IMR-90 (cell line): Measurements from ENCODE around the gene GMPPA. TPM values are rescaled to one million over a fixed set of nuclear protein-coding genes. Genes with fewer than 3 reads are reported as not detected.

Source experiments
- ATAC-seq: fragments of 200-7000 bp; cut with Tn5 transposase; 2 replicates; pipeline ENCODE4 v1.9.1; 2020; ENCODE audit warnings: low read depth, mild to moderate bottlenecking, moderate library complexity
- BruUV-seq: library from RNA; stranded (reverse); fragments of 400-500 nt; replicated peaks from 2 replicates; lab custom pipeline; 2021; lab: Mats Ljungman, UMichigan
- CTCF ChIA-PET: fragments of 300-600 bp; formaldehyde crosslinking; extraction: SDS; loops from one replicate; lab custom pipeline; 2021; ENCODE audit warnings: antibody characterized with exemption; lab: Yijun Ruan, JAX
- POLR2A ChIA-PET: fragments of 300-600 bp; sonication (Branson Sonifier 250); formaldehyde crosslinking; loops from one replicate; lab custom pipeline; 2022; ENCODE audit warnings: antibody characterized with exemption; ENCODE audit not compliant: unreplicated experiment; lab: Charles Lee
- DNase-seq: peaks from one replicate; pipeline ENCODE4 v3.0.0; 2013
- H2AFZ ChIP-seq: replicated peaks from 2 replicates; pipeline ENCODE3; 2013; ENCODE audit warnings: low read length, mild to moderate bottlenecking; ENCODE audit not compliant: poor library complexity
- H2AK5ac ChIP-seq: 2 replicates; pipeline ENCODE4 v1.6.1; 2013; ENCODE audit warnings: low read depth, low read length, inconsistent platforms
- H2AK9ac ChIP-seq: replicated peaks from 2 replicates; pipeline ENCODE3; 2013; ENCODE audit warnings: mild to moderate bottlenecking, low read depth, low read length, moderate library complexity; ENCODE audit not compliant: poor library complexity
- H2BK120ac ChIP-seq: 2 replicates; pipeline ENCODE4 v1.6.1; 2013; ENCODE audit warnings: low read depth, low read length, inconsistent platforms
- H2BK15ac ChIP-seq: 3 replicates; pipeline ENCODE4 v1.6.1; 2013; ENCODE audit warnings: low read depth, low read length, inconsistent platforms
- H2BK20ac ChIP-seq: 2 replicates; pipeline ENCODE4 v1.6.1; 2013; ENCODE audit warnings: low read depth, mild to moderate bottlenecking, inconsistent platforms, low read length, moderate library complexity
- H2BK5ac ChIP-seq: 2 replicates; pipeline ENCODE4 v1.6.1; 2013; ENCODE audit warnings: mild to moderate bottlenecking, low read depth, low read length, inconsistent platforms; ENCODE audit not compliant: poor library complexity, severe bottlenecking
- H3K14ac ChIP-seq: replicated peaks from 2 replicates; pipeline ENCODE4 v1.6.1; 2013; ENCODE audit warnings: low read depth, low read length, inconsistent platforms
- H3K18ac ChIP-seq: 2 replicates; pipeline ENCODE4 v1.6.1; 2013; ENCODE audit warnings: low read depth, low read length, control low read depth
- H3K23ac ChIP-seq: 2 replicates; pipeline ENCODE4 v1.6.1; 2013; ENCODE audit warnings: low read depth, low read length, inconsistent platforms
- H3K27ac ChIP-seq: 2 replicates; pipeline ENCODE4 v1.5.1; 2013; ENCODE audit warnings: mild to moderate bottlenecking, control low read depth, low read length; ENCODE audit not compliant: insufficient read depth
- H3K27me3 ChIP-seq: 2 replicates; pipeline ENCODE4 v1.6.1; 2013; ENCODE audit warnings: low read length; ENCODE audit not compliant: control insufficient read depth, insufficient read depth
- H3K36me3 ChIP-seq: 2 replicates; pipeline ENCODE4 v1.6.1; 2013; ENCODE audit warnings: low read length, mixed read lengths; ENCODE audit not compliant: control insufficient read depth, insufficient read depth
- H3K4ac ChIP-seq: 2 replicates; pipeline ENCODE4 v1.6.1; 2013; ENCODE audit warnings: low read depth, low read length, inconsistent platforms
- H3K4me1 ChIP-seq: 2 replicates; pipeline ENCODE4 v1.6.1; 2013; ENCODE audit warnings: low read length, mixed read lengths; ENCODE audit not compliant: control insufficient read depth, insufficient read depth
- H3K4me2 ChIP-seq: 2 replicates; pipeline ENCODE4 v1.6.1; 2013; ENCODE audit warnings: low read depth, mild to moderate bottlenecking, control low read depth, low read length, moderate library complexity
- H3K4me3 ChIP-seq: 2 replicates; pipeline ENCODE4 v1.5.1; 2013; ENCODE audit warnings: low read depth, mild to moderate bottlenecking, control low read depth, low read length, moderate library complexity; ENCODE audit not compliant: insufficient read depth
- H3K56ac ChIP-seq: 2 replicates; pipeline ENCODE4 v1.6.1; 2013; ENCODE audit warnings: low read length, inconsistent platforms; ENCODE audit not compliant: insufficient read depth; ENCODE audit errors: extremely low read depth
- H3K79me1 ChIP-seq, 2 experiments: 2 replicates each; pipeline ENCODE4 v1.6.1; 2013; ENCODE audit warnings: low read length in 2 of 2, inconsistent platforms in 1 of 2, low read depth in 1 of 2
- H3K9ac ChIP-seq: 2 replicates; pipeline ENCODE4 v1.6.1; 2013; ENCODE audit warnings: low read depth, low read length, control low read depth
- H3K9me1 ChIP-seq: 2 replicates; pipeline ENCODE4 v1.6.1; 2013; ENCODE audit warnings: low read length, inconsistent platforms; ENCODE audit not compliant: insufficient read depth
- H3K9me3 ChIP-seq: 2 replicates; pipeline ENCODE4 v1.6.1; 2013; ENCODE audit warnings: low read length; ENCODE audit not compliant: control insufficient read depth, insufficient read depth
- H4K20me1 ChIP-seq: 2 replicates; pipeline ENCODE4 v1.6.1; 2013; ENCODE audit warnings: low read length, inconsistent platforms; ENCODE audit not compliant: insufficient read depth
- H4K5ac ChIP-seq: 2 replicates; pipeline ENCODE4 v1.6.1; 2013; ENCODE audit warnings: mild to moderate bottlenecking, low read depth, low read length, control low read depth
- H4K8ac ChIP-seq, 2 experiments: 2 replicates each; pipeline ENCODE4 v1.6.1; 2013; ENCODE audit warnings: low read depth in 2 of 2, low read length in 2 of 2, control low read depth in 1 of 2, inconsistent platforms in 1 of 2
- H4K91ac ChIP-seq: 2 replicates; pipeline ENCODE4 v1.6.1; 2013; ENCODE audit warnings: low read depth, low read length, inconsistent platforms; ENCODE audit not compliant: insufficient read depth
- BHLHE40 ChIP-seq: fragments of 150-350 bp; IDR thresholded peaks from 2 replicates; pipeline ENCODE4 v1.6.1; 2016; ENCODE audit warnings: mild to moderate bottlenecking, low read depth, low read length
- CHD1 ChIP-seq: IDR thresholded peaks from 2 replicates; pipeline ENCODE4 v1.6.1; 2012; ENCODE audit warnings: low read depth, low read length, improper control_type of control experiment
- CTCF ChIP-seq: conservative IDR thresholded peaks from 2 replicates; pipeline ENCODE4 v1.5.1; 2012; ENCODE audit warnings: mild to moderate bottlenecking, low read depth, low read length, improper control_type of control experiment
- FOS ChIP-seq: fragments of 150-350 bp; IDR thresholded peaks from 2 replicates; pipeline ENCODE4 v1.6.1; 2016; ENCODE audit warnings: low read depth, low read length
- MAZ ChIP-seq: IDR thresholded peaks from 2 replicates; pipeline ENCODE4 v1.6.1; 2012; ENCODE audit warnings: low read depth, mild to moderate bottlenecking, low read length, improper control_type of control experiment, moderate library complexity, borderline replicate concordance
- MXI1 ChIP-seq: IDR thresholded peaks from 2 replicates; pipeline ENCODE4 v1.6.1; 2012; ENCODE audit warnings: low read depth, mild to moderate bottlenecking, low read length, moderate library complexity, borderline replicate concordance
- NFE2L2 ChIP-seq: fragments of 150-350 bp; IDR thresholded peaks from 2 replicates; pipeline ENCODE4 v1.6.1; 2016; ENCODE audit warnings: low read depth, mild to moderate bottlenecking, low read length
- POLR2A ChIP-seq: IDR thresholded peaks from 2 replicates; pipeline ENCODE4 v1.6.1; 2012; ENCODE audit warnings: mild to moderate bottlenecking, low read depth, low read length
- RAD21 ChIP-seq: IDR thresholded peaks from 2 replicates; pipeline ENCODE4 v1.6.1; 2012; ENCODE audit warnings: low read length, improper control_type of control experiment
- RCOR1 ChIP-seq: IDR thresholded peaks from 2 replicates; pipeline ENCODE4 v1.6.1; 2012; ENCODE audit warnings: mild to moderate bottlenecking, low read length, improper control_type of control experiment; ENCODE audit not compliant: insufficient replicate concordance
- SMC3 ChIP-seq: fragments of 150-350 bp; IDR thresholded peaks from 2 replicates; pipeline ENCODE4 v1.6.1; 2016; ENCODE audit warnings: low read depth, mild to moderate bottlenecking, antibody characterized with exemption, low read length, moderate library complexity
- WGBS, 2 experiments: methylation state at CpG; one replicate each; pipeline versions ENCODE4 v1.1.5 to v1.1.7; 2013; ENCODE audit warnings: missing lambda C conversion rate in 2 of 2; ENCODE audit not compliant: insufficient read length in 1 of 2; ENCODE audit errors: extremely low coverage in 2 of 2; 5-methylcytosine and 5-hydroxymethylcytosine counted together
- dilution Hi-C: fragments of 300-500 bp; cut with HindIII; formaldehyde crosslinking; loops from one replicate; pipeline ENCODE4 v1.14.3; 2018; ENCODE audit warnings: low sequenced_read_pairs; ENCODE audit not compliant: unreplicated experiment
- in situ Hi-C: fragments of 300-500 bp; cut with MboI; formaldehyde crosslinking; loops from 3 replicates; pipeline ENCODE4 v1.14.3; 2019; ENCODE audit warnings: low sequenced_read_pairs, inconsistent platforms, mixed read lengths
- intact Hi-C: fragments of 100-400 bp; cut with micrococcal nuclease; formaldehyde crosslinking; loops from 2 replicates; pipeline ENCODE4 v1.10.0; 2022
- polyA plus RNA-seq, 3 experiments: library from polyadenylated mRNA; depleted of rRNA; stranded (reverse); fragments of >200 nt; gene quantifications; 2 replicates each; pipeline ENCODE4 v1.2.3, GENCODE V29; 2012; ENCODE audit warnings: low replicate concordance in 1 of 3
- total RNA-seq: library from RNA; depleted of rRNA; stranded (reverse); fragments of >200 nt; gene quantifications from 2 replicates; pipeline ENCODE4 v1.2.3, GENCODE V29; 2012
- TF ChIP-seq, protein P1 (sequence below): fragments of 150-350 bp; IDR thresholded peaks from 2 replicates; pipeline ENCODE4 v1.6.1; 2017; ENCODE audit warnings: mild to moderate bottlenecking, antibody characterized with exemption, low read length, low read depth
- TF ChIP-seq, protein P2 (sequence below): fragments of 150-350 bp; IDR thresholded peaks from 2 replicates; pipeline ENCODE4 v1.6.1; 2016; ENCODE audit warnings: low read depth, mild to moderate bottlenecking, low read length, moderate library complexity, borderline replicate concordance

The GMPPA gene
- total and polyA plus RNA-seq, 2 of the 4 experiments (the other 2 are of a cell fraction): 103 to 134 TPM

DNA sequence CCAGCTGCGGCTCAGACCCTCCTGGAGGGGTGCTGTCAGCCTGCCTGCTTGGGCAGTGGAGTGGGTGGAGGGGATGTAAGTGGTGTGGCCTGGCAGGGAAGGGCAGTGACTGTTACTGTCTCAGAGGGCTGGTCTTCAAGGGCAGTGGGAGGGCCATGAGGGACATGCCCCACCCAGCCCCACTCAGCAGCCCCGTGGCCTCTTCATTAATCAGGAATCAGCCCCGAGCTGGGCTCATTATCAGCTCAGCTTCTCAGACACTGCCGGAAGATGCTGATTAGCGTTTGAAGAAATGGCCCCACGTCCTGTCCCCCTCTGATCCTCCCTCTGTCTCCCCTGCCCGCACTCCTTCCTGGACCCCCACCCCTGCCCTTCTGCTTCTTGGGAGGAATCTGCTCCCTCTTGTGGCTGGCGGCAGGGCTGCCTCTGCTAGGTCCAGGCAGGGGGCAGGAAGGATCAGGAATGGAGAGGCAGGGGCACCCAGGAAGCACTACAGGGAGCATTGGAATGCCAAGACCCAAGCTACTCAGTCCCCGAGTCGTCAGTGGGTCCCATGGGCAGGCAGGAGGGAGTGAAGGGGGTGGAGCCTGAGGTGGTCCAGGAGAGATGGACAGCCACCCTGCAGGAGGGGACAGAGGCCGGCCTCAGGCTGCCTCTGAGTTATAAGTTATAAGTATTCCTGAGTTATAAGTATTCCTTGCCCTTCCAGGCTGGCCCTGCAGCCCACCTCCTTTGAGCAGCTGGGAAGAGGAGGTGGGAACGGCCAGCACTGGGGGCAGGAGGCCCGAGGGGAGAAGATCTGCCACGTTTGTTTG lies 22.6 kb downstream of the GMPPA start:
- Histone ChIP-seq H3K14ac (peak overlapping the region; percentile 59; the same call in 1 of the 2 replicates), H4K20me1 (no peaks in the 10 kb centered on the region; the same call in 1 of the 2 replicates), H2AK9ac (peak overlapping the region; percentile 87), H3K36me3 (no peaks in the 10 kb centered on the region), H4K5ac (no peak overlapping the region; the same call in 1 of the 2 replicates), H4K8ac (peak overlapping the region; percentile 22 to 55; a peak in 3 of 4 replicates), H3K9me1 (no peaks in the 10 kb centered on the region), H3K23ac (no peak overlapping the region), H3K9ac (peak overlapping the region; percentile 36; the same call in 1 of the 2 replicates), H2BK5ac (peak overlapping the region; percentile 43), H3K79me1 (no peaks in the 10 kb centered on the region), H3K56ac (no peak overlapping the region), H2BK20ac (0 out of 2 replicates have a peak overlapping the region, but pooled peaks have one; percentile 14), H3K18ac (no peak overlapping the region), H3K9me3 (no peaks in the 10 kb centered on the region), H3K27ac (peak overlapping the region; percentile 26), H2AK5ac (0 out of 2 replicates have a peak overlapping the region, but pooled peaks have one; percentile 2), H3K4me1 (peaks cover 16% of the 10 kb centered on the region), H3K4me3 (no peak overlapping the region), H3K27me3 (peaks cover 33% of the 10 kb centered on the region), H2BK15ac (peak overlapping the region; percentile 15; the same call in 2 of the 3 replicates), H4K91ac (peak overlapping the region; percentile 57; the same call in 1 of the 2 replicates), H2BK120ac (peak overlapping the region; percentile 71), H2AFZ (peak overlapping the region; percentile 88), H3K4ac (peak overlapping the region; percentile 76), H3K4me2 (no peak overlapping the region)
- peak; percentile 37 for DNase-seq
- in situ Hi-C loops: no loop called here
- ATAC-seq: peak; percentile 78
- dilution Hi-C loops: no loop called here
- BruUV-seq: no TSS peak
- peak; percentile 58 for TF ChIP-seq RAD21
- peak; percentile 70 for TF ChIP-seq CTCF
- peak; percentile 94; the same call in 1 of the 2 replicates for TF ChIP-seq MAZ
- no peak for TF ChIP-seq MXI1
- TF ChIP-seq, protein P1, sequence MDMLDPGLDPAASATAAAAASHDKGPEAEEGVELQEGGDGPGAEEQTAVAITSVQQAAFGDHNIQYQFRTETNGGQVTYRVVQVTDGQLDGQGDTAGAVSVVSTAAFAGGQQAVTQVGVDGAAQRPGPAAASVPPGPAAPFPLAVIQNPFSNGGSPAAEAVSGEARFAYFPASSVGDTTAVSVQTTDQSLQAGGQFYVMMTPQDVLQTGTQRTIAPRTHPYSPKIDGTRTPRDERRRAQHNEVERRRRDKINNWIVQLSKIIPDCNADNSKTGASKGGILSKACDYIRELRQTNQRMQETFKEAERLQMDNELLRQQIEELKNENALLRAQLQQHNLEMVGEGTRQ: no peak
- no peak for TF ChIP-seq NFE2L2
- no peak for TF ChIP-seq BHLHE40
- TF ChIP-seq FOS: no peak
- no peak for TF ChIP-seq RCOR1
- TF ChIP-seq SMC3: peak; percentile 56
- TF ChIP-seq CHD1: no peak
- TF ChIP-seq, protein P2, sequence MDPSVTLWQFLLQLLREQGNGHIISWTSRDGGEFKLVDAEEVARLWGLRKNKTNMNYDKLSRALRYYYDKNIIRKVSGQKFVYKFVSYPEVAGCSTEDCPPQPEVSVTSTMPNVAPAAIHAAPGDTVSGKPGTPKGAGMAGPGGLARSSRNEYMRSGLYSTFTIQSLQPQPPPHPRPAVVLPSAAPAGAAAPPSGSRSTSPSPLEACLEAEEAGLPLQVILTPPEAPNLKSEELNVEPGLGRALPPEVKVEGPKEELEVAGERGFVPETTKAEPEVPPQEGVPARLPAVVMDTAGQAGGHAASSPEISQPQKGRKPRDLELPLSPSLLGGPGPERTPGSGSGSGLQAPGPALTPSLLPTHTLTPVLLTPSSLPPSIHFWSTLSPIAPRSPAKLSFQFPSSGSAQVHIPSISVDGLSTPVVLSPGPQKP: no peak
- TF ChIP-seq POLR2A: no peak
- ChIA-PET POLR2A (no interaction called here), CTCF (interaction anchor here (0.6 to 2.9 kb wide), 7 partner anchors 9 to 119 kb away, joined by 3 to 17 read pairs (median 9); a partner anchor contains a TSS)
- intact Hi-C loops: loop anchor here (1.0 to 5.0 kb wide), 3 partner anchors 23 to 118 kb away; partner anchors contain the start of gene GMPPA
- WGBS, 2 experiments: 40% methylated on average over 3 of the region's 14 CpGs; no CpG with 5 or more reads in 1 of the 2 experiments
